Fibroblast of lung (primary cell): ENCODE data around the gene GBP7. TPM values are rescaled to one million over a fixed set of nuclear protein-coding genes. Genes with fewer than 3 reads are reported as not detected.

Experiments used
- DNase-seq, 2 donors: peaks; one replicate each; pipeline versions ENCODE4 v3.0.0 to v3.0.0-alpha.2; 2010; ENCODE audit warnings: low read depth in 2 of 2
- H2AFZ ChIP-seq: 2 replicates; pipeline ENCODE4 v1.5.1; 2012; ENCODE audit warnings: low read length, control low read depth, inconsistent platforms
- H3K27ac ChIP-seq: 2 replicates; pipeline ENCODE4 v1.5.1; 2011; ENCODE audit warnings: low read length, control low read depth; ENCODE audit not compliant: insufficient read depth
- H3K27me3 ChIP-seq: 2 replicates; pipeline ENCODE4 v1.5.1; 2011; ENCODE audit warnings: mild to moderate bottlenecking, low read length; ENCODE audit not compliant: control insufficient read depth, insufficient read depth
- H3K36me3 ChIP-seq: 2 replicates; pipeline ENCODE4 v1.5.1; 2011; ENCODE audit warnings: low read length; ENCODE audit not compliant: control insufficient read depth, insufficient read depth
- H3K4me1 ChIP-seq: 2 replicates; pipeline ENCODE4 v1.5.1; 2011; ENCODE audit warnings: low read length; ENCODE audit not compliant: control insufficient read depth, insufficient read depth; ENCODE audit errors: extremely low read depth
- H3K4me2 ChIP-seq: 2 replicates; pipeline ENCODE4 v1.5.1; 2011; ENCODE audit warnings: low read length, control low read depth; ENCODE audit not compliant: insufficient read depth; ENCODE audit errors: extremely low read depth
- H3K4me3 ChIP-seq, 4 experiments: fragments of 200-600 bp in 1 of 4; sonication (generic) in 1 of 4; replicated peaks in 1 of 4; 2 replicates each; pipeline ENCODE4 v1.5.1; 2011 to 2016; ENCODE audit warnings: low read length in 4 of 4, low read depth in 3 of 4, mild to moderate bottlenecking in 3 of 4, control low read depth in 2 of 4, inconsistent platforms in 1 of 4, mixed read lengths in 1 of 4; ENCODE audit not compliant: insufficient read depth in 1 of 4; ENCODE audit errors: control extremely low read depth in 1 of 4
- H3K79me2 ChIP-seq: 2 replicates; pipeline ENCODE4 v1.5.1; 2012; ENCODE audit warnings: mild to moderate bottlenecking, low read length, inconsistent platforms; ENCODE audit not compliant: control insufficient read depth, insufficient read depth
- H3K9ac ChIP-seq: 2 replicates; pipeline ENCODE4 v1.5.1; 2011; ENCODE audit warnings: mild to moderate bottlenecking, low read length, control low read depth; ENCODE audit not compliant: insufficient read depth
- H3K9me3 ChIP-seq: 2 replicates; pipeline ENCODE4 v1.5.1; 2012; ENCODE audit warnings: low read depth, low read length; ENCODE audit not compliant: control insufficient read depth, insufficient read depth
- H4K20me1 ChIP-seq: 2 replicates; pipeline ENCODE4 v1.5.1; 2011; ENCODE audit warnings: low read length; ENCODE audit not compliant: control insufficient read depth, insufficient read depth; ENCODE audit errors: extremely low read depth
- EZH2 ChIP-seq: IDR thresholded peaks from 2 replicates; pipeline ENCODE4 v1.5.1; 2012; ENCODE audit warnings: low read length, control low read depth, mild to moderate bottlenecking; ENCODE audit errors: missing control alignments
- polyA plus RNA-seq, 2 donors: library from polyadenylated mRNA; depleted of rRNA in 1 of 2; stranded (reverse) in 1 of 2; unstranded in 1 of 2; fragments of >200 nt; gene quantifications; 2 replicates each; pipeline ENCODE4 v1.2.1, GENCODE V29; 2011 to 2012; ENCODE audit warnings: missing spikeins in 1 of 2
- total RNA-seq: library from RNA; depleted of rRNA; stranded (reverse); fragments of >200 nt; gene quantifications from 2 replicates; pipeline ENCODE4 v1.2.1, GENCODE V29; 2014
- TF ChIP-seq, protein P1 (sequence below), 2 donors: IDR thresholded peaks in 1 of 2; conservative IDR thresholded peaks in 1 of 2; 1 replicate in 1 of 2; 2 replicates in 1 of 2; pipeline ENCODE4 v1.5.1; 2011 to 2012; ENCODE audit warnings: low read length in 2 of 2, control low read depth in 1 of 2, inconsistent platforms in 1 of 2, low read depth in 1 of 2, mild to moderate bottlenecking in 1 of 2

GBP7 gene
- total and polyA plus RNA-seq, 2 donors (not counting 1 experiment from before 2014, with no cell fraction given): not detected

- no peak overlapping the region for H3K27ac ChIP-seq
- peak overlapping the region; percentile 8 for H3K4me2 ChIP-seq
- H2AFZ ChIP-seq: no peak overlapping the region
- H3K79me2 ChIP-seq: no peaks in the 10 kb centered on the region
- H3K9me3 ChIP-seq: no peaks in the 10 kb centered on the region
- no peaks in the 10 kb centered on the region for H3K36me3 ChIP-seq
- H3K27me3 ChIP-seq: no peaks in the 10 kb centered on the region
- H3K4me1 ChIP-seq: no peaks in the 10 kb centered on the region
- H4K20me1 ChIP-seq: no peaks in the 10 kb centered on the region
- no peak for DNase-seq
- H3K9ac ChIP-seq: no peak overlapping the region
- no peak for TF ChIP-seq EZH2
- TF ChIP-seq, protein P1, sequence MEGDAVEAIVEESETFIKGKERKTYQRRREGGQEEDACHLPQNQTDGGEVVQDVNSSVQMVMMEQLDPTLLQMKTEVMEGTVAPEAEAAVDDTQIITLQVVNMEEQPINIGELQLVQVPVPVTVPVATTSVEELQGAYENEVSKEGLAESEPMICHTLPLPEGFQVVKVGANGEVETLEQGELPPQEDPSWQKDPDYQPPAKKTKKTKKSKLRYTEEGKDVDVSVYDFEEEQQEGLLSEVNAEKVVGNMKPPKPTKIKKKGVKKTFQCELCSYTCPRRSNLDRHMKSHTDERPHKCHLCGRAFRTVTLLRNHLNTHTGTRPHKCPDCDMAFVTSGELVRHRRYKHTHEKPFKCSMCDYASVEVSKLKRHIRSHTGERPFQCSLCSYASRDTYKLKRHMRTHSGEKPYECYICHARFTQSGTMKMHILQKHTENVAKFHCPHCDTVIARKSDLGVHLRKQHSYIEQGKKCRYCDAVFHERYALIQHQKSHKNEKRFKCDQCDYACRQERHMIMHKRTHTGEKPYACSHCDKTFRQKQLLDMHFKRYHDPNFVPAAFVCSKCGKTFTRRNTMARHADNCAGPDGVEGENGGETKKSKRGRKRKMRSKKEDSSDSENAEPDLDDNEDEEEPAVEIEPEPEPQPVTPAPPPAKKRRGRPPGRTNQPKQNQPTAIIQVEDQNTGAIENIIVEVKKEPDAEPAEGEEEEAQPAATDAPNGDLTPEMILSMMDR (conservative IDR thresholded peaks at IDR 0.05 in 1 of 2, IDR thresholded peaks at IDR 0.05 in 1 of 2; ENCODE audit: low read depth in 1 of 2, low read length in 2 of 2): no peak
- no peak overlapping the region for H3K4me3 ChIP-seq
Observed at GRCh38 chr1:89199525-89200031, 23.8 kb upstream of the GBP7 start.

DNA sequence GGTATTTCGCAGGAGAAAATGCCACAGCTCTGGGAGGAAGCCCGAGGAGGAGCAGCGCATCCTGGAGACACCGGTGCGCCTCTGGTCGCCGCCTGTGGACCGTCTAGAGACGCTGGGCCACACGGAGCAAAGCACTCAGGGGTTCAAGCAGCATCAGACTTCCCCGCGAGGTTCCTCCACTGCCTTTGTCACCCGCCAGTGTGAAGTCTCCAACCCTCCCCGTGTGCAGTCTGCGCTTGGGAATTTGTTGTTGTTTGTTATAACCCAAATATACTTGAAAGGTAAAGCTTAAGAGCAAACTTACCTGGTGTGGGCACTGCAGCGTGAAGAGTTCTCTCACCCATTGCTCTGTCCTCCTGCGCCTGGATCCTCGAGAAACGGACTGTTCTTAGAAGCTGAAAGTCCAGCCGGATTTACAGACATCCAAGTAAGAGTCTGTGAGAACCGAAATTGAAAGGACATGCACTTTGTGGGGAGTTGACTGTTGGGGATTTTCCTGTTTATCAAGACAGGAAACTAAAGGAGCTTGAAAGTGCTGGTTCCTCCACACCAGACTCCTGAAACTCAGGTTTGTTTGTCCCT lies 22.8 kb upstream of the GBP7 start, which contains the start of gene GBP4:
Gene GBP4 (minus strand): TSS at position 452 of the 582 bp plus-strand sequence. CDS start 108 bp downstream, at position 344.
- H3K4me3 ChIP-seq: peak within 1 kb of the TSS; percentile 37 to 66 (median 50)
- H3K79me2 ChIP-seq: no peaks in the 10 kb centered on the region
- H2AFZ ChIP-seq: peak within 1 kb of the TSS; percentile 61
- DNase-seq: peak; percentile 1 to 29
- H3K9me3 ChIP-seq: no peaks in the 10 kb centered on the region
- TF ChIP-seq, protein P1 (conservative IDR thresholded peaks at IDR 0.05 in 1 of 2, IDR thresholded peaks at IDR 0.05 in 1 of 2; ENCODE audit: low read depth in 1 of 2, low read length in 2 of 2): no peak
- TF ChIP-seq EZH2: no peak
- no peaks in the 10 kb centered on the region for H3K4me1 ChIP-seq
- H3K36me3 ChIP-seq: no peaks in the 10 kb centered on the region
- H3K9ac ChIP-seq: no peak within 1 kb of the TSS
- no peaks in the 10 kb centered on the region for H4K20me1 ChIP-seq
- no peak within 1 kb of the TSS for H3K27ac ChIP-seq
- H3K4me2 ChIP-seq: peak within 1 kb of the TSS; percentile 61
- H3K27me3 ChIP-seq: no peaks in the 10 kb centered on the region

DNA sequence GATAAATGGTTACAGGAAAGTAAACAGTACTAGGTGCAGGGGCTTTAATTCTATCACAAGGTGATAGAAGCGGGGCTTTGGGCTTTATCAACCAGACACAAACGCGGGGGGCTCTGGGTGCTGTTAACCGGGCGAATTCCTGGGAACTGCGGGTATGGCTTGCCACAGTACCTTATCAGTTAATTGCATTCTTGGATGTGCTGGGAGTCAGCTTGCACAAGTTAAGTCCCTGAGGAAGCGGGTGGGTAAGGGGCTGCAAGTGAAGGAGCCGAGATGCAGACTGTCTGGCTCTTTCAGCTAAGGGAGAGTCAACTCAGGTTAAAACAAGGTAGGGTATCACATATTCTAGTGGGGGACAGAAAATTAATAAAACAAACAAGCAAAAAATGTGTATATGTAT lies 22.3 kb upstream of the GBP7 start:
- Histone ChIP-seq H4K20me1 (no peaks in the 10 kb centered on the region), H3K4me1 (no peaks in the 10 kb centered on the region), H3K4me2 (peak overlapping the region; percentile 61), H3K9ac (no peak overlapping the region), H3K4me3 (peak overlapping the region; percentile 37 to 66 (median 50)), H3K27me3 (no peaks in the 10 kb centered on the region), H2AFZ (peak overlapping the region; percentile 61), H3K27ac (no peak overlapping the region), H3K79me2 (no peaks in the 10 kb centered on the region), H3K9me3 (no peaks in the 10 kb centered on the region), H3K36me3 (no peaks in the 10 kb centered on the region)
- no peak for DNase-seq
- TF ChIP-seq, protein P1 (conservative IDR thresholded peaks at IDR 0.05 in 1 of 2, IDR thresholded peaks at IDR 0.05 in 1 of 2; ENCODE audit: low read depth in 1 of 2, low read length in 2 of 2): no peak
- no peak for TF ChIP-seq EZH2
